ENCODE data around the gene EN1. TPM values are rescaled to one million over a fixed set of nuclear protein-coding genes. Genes with fewer than 3 reads are reported as not detected.

The EN1 gene
- total RNA-seq, 2 donors from 2014 or later = not detected

GRCh38 chr2:118816669-118817068, 30.8 kb downstream of the EN1 start:
- Histone ChIP-seq H3K27me3 (no peaks in the 10 kb centered on the region), H3K4me3 (no peak overlapping the region), H3K27ac (no peak overlapping the region), H3K4me1 (no peaks in the 10 kb centered on the region), H3K36me3 (no peaks in the 10 kb centered on the region), H3K9me3 (no peaks in the 10 kb centered on the region)
- no peak for TF ChIP-seq CTCF (IDR thresholded peaks at IDR 0.05)
- DNase-seq (ENCODE audit: low spot score) = no peak

GRCh38 chr2:118815731-118816130, 31.7 kb downstream of the EN1 start:
- H3K27me3 ChIP-seq = no peaks in the 10 kb centered on the region
- no peak for DNase-seq (ENCODE audit: low spot score)
- no peaks in the 10 kb centered on the region for H3K36me3 ChIP-seq
- H3K9me3 ChIP-seq = no peaks in the 10 kb centered on the region
- H3K4me3 ChIP-seq = no peak overlapping the region
- no peaks in the 10 kb centered on the region for H3K4me1 ChIP-seq
- no peak for TF ChIP-seq CTCF (IDR thresholded peaks at IDR 0.05)
- no peak overlapping the region for H3K27ac ChIP-seq

GRCh38 chr2:118815314-118815713, 32.1 kb downstream of the EN1 start:
- no peak overlapping the region for H3K4me3 ChIP-seq
- no peak for TF ChIP-seq CTCF (IDR thresholded peaks at IDR 0.05)
- DNase-seq (ENCODE audit: low spot score) = no peak
- no peaks in the 10 kb centered on the region for H3K4me1 ChIP-seq
- H3K36me3 ChIP-seq = no peaks in the 10 kb centered on the region
- H3K27ac ChIP-seq = no peak overlapping the region
- H3K9me3 ChIP-seq = no peaks in the 10 kb centered on the region
- H3K27me3 ChIP-seq = no peaks in the 10 kb centered on the region

- no peaks in the 10 kb centered on the region for H3K4me1 ChIP-seq
- no peak for DNase-seq (ENCODE audit: low spot score)
- H3K4me3 ChIP-seq = no peak overlapping the region
- H3K9me3 ChIP-seq = no peaks in the 10 kb centered on the region
- no peaks in the 10 kb centered on the region for H3K27me3 ChIP-seq
- no peaks in the 10 kb centered on the region for H3K36me3 ChIP-seq
- no peak overlapping the region for H3K27ac ChIP-seq
- TF ChIP-seq CTCF (IDR thresholded peaks at IDR 0.05) = no peak
Measured at GRCh38 chr2:118814368-118814767, 33.1 kb downstream of the EN1 start.

- TF ChIP-seq CTCF (IDR thresholded peaks at IDR 0.05) = no peak
- Histone ChIP-seq H3K4me3 (no peak overlapping the region), H3K9me3 (no peaks in the 10 kb centered on the region), H3K36me3 (no peaks in the 10 kb centered on the region), H3K27ac (no peak overlapping the region), H3K4me1 (no peaks in the 10 kb centered on the region), H3K27me3 (no peaks in the 10 kb centered on the region)
- no peak for DNase-seq (ENCODE audit: low spot score)
Measured at GRCh38 chr2:118813601-118814339, 33.7 kb downstream of the EN1 start.

- DNase-seq (ENCODE audit: low spot score) = no peak
- H3K27me3 ChIP-seq = no peaks in the 10 kb centered on the region
- H3K36me3 ChIP-seq = no peaks in the 10 kb centered on the region
- no peak for TF ChIP-seq CTCF (IDR thresholded peaks at IDR 0.05)
- H3K27ac ChIP-seq = no peak overlapping the region
- no peak overlapping the region for H3K4me3 ChIP-seq
- H3K9me3 ChIP-seq = no peaks in the 10 kb centered on the region
- H3K4me1 ChIP-seq = no peaks in the 10 kb centered on the region
Measured at GRCh38 chr2:118813111-118813510, 34.3 kb downstream of the EN1 start.

All from right atrium auricular region (tissue), 2 donors.